Prostate gland (tissue), 2 donors: ENCODE data around the gene ARFGEF3. TPM values are rescaled to one million over a fixed set of nuclear protein-coding genes. Genes with fewer than 3 reads are reported as not detected.

Experiments
- DNase-seq: peaks from one replicate; pipeline ENCODE4 v3.0.0-alpha.2; 2019; ENCODE audit warnings: low spot score
- H3K27ac ChIP-seq, 2 donors: fragments of 200-600 bp; sonication (generic); 2 replicates each; pipeline ENCODE4 v1.5.1; 2017 to 2019
- H3K27me3 ChIP-seq: fragments of 200-600 bp; sonication (generic); replicated peaks from 2 replicates; pipeline ENCODE4 v1.5.1; 2019; ENCODE audit not compliant: insufficient read depth
- H3K36me3 ChIP-seq, 2 donors: fragments of 200-600 bp; sonication (generic); 1 replicate in 1 of 2; 2 replicates in 1 of 2; pipeline versions ENCODE4 v1.5.1 to v1.8.1; 2017 to 2019
- H3K4me1 ChIP-seq: fragments of 200-600 bp; sonication (generic); replicated peaks from 2 replicates; pipeline ENCODE4 v1.5.1; 2019
- H3K4me3 ChIP-seq, 2 donors: fragments of 200-600 bp; sonication (generic); 2 replicates each; pipeline ENCODE4 v1.5.1; 2017 to 2019
- H3K9me3 ChIP-seq: fragments of 200-600 bp; sonication (generic); 2 replicates; pipeline ENCODE4 v1.5.1; 2017
- CTCF ChIP-seq, 4 experiments: fragments of 200-600 bp in 2 of 4; fragments of 450-650 bp in 2 of 4; sonication (generic) in 2 of 4; IDR thresholded peaks; 1 replicate in 3 of 4; 2 replicates in 1 of 4; pipeline ENCODE4 v1.5.1; 2016 to 2019; ENCODE audit warnings: antibody characterized with exemption in 4 of 4, mild to moderate bottlenecking in 2 of 4, moderate library complexity in 2 of 4
- POLR2A ChIP-seq: fragments of 450-650 bp; IDR thresholded peaks from one replicate; pipeline ENCODE4 v1.6.1; 2016; ENCODE audit warnings: antibody characterized with exemption, mild to moderate bottlenecking
- POLR2AphosphoS5 ChIP-seq: sonication (generic); formaldehyde crosslinking; IDR thresholded peaks from one replicate; pipeline ENCODE4 v1.6.1; 2017; ENCODE audit warnings: antibody characterized with exemption
- WGBS: methylation state at CpG from one replicate; pipeline ENCODE4 v1.1.5; 2018; 5-methylcytosine and 5-hydroxymethylcytosine counted together
- intact Hi-C: fragments of 100-400 bp; cut with DNase I; formaldehyde crosslinking; loops from one replicate; pipeline ENCODE4 v1.14.2; 2022
- total RNA-seq, 2 donors: library from RNA; depleted of rRNA; stranded (reverse); fragments of >200 nt; gene quantifications; one replicate each; pipeline ENCODE4 v1.1.0, GENCODE V29; 2016

The ARFGEF3 gene
- total RNA-seq, 2 donors from 2014 or later, result 41.0 to 80.1 TPM

- H3K9me3 ChIP-seq, result no peaks in the 10 kb centered on the region
- H3K36me3 ChIP-seq, result no peaks in the 10 kb centered on the region
- H3K27me3 ChIP-seq, result no peaks in the 10 kb centered on the region
- 53% methylated on average over 3 of the region's 3 CpGs for WGBS
- no peaks in the 10 kb centered on the region for H3K4me1 ChIP-seq
- TF ChIP-seq POLR2AphosphoS5, result no peak
- TF ChIP-seq POLR2A, result no peak
- no peak for TF ChIP-seq CTCF (IDR thresholded peaks at IDR 0.05)
- intact Hi-C loops, result no loop called here
- no peak overlapping the region for H3K4me3 ChIP-seq
- no peak overlapping the region for H3K27ac ChIP-seq
- DNase-seq, result no peak
Measured at GRCh38 chr6:138371720-138372119, 210.0 kb downstream of the ARFGEF3 start.

GRCh38 chr6:138372711-138373463 is 211.1 kb downstream of the ARFGEF3 start:
- no peak for DNase-seq
- Histone ChIP-seq H3K27ac (no peak overlapping the region), H3K36me3 (no peaks in the 10 kb centered on the region), H3K4me3 (no peak overlapping the region), H3K27me3 (no peaks in the 10 kb centered on the region), H3K4me1 (no peaks in the 10 kb centered on the region), H3K9me3 (no peaks in the 10 kb centered on the region)
- intact Hi-C loops, result no loop called here
- TF ChIP-seq CTCF (IDR thresholded peaks at IDR 0.05) (no peak), POLR2A (no peak), POLR2AphosphoS5 (no peak)

- intact Hi-C loops, result no loop called here
- no peak for DNase-seq
- Histone ChIP-seq H3K4me3 (no peak overlapping the region), H3K27ac (no peak overlapping the region), H3K9me3 (no peaks in the 10 kb centered on the region), H3K36me3 (no peaks in the 10 kb centered on the region), H3K4me1 (no peaks in the 10 kb centered on the region), H3K27me3 (no peaks in the 10 kb centered on the region)
- TF ChIP-seq POLR2AphosphoS5 (no peak), POLR2A (no peak), CTCF (IDR thresholded peaks at IDR 0.05) (no peak)
Measured at GRCh38 chr6:138374230-138374629, 212.5 kb downstream of the ARFGEF3 start.

GRCh38 chr6:138374815-138375214 is 213.1 kb downstream of the ARFGEF3 start:
- Histone ChIP-seq H3K36me3 (no peaks in the 10 kb centered on the region), H3K4me3 (no peak overlapping the region), H3K27me3 (no peaks in the 10 kb centered on the region), H3K9me3 (no peaks in the 10 kb centered on the region), H3K27ac (no peak overlapping the region), H3K4me1 (no peaks in the 10 kb centered on the region)
- TF ChIP-seq POLR2A, result no peak
- no peak for DNase-seq
- intact Hi-C loops, result no loop called here
- WGBS, result 94% methylated on average over 2 of the region's 2 CpGs

- no peak overlapping the region for H3K27ac ChIP-seq
- H3K4me3 ChIP-seq, result no peak overlapping the region
- no peaks in the 10 kb centered on the region for H3K9me3 ChIP-seq
- intact Hi-C loops, result no loop called here
- H3K4me1 ChIP-seq, result no peaks in the 10 kb centered on the region
- no peaks in the 10 kb centered on the region for H3K36me3 ChIP-seq
- DNase-seq, result no peak
- no peaks in the 10 kb centered on the region for H3K27me3 ChIP-seq
- TF ChIP-seq CTCF (IDR thresholded peaks at IDR 0.05) (no peak), POLR2AphosphoS5 (no peak), POLR2A (no peak)
Measured at GRCh38 chr6:138377042-138377441, 215.3 kb downstream of the ARFGEF3 start.
